Measurements from ENCODE around the gene CELF4. TPM values are rescaled to one million over a fixed set of nuclear protein-coding genes. Genes with fewer than 3 reads are reported as not detected.

CELF4 gene
- total RNA-seq, 4 donors from 2014 or later: 0.32 to 0.81 (median 0.77) TPM

DNA sequence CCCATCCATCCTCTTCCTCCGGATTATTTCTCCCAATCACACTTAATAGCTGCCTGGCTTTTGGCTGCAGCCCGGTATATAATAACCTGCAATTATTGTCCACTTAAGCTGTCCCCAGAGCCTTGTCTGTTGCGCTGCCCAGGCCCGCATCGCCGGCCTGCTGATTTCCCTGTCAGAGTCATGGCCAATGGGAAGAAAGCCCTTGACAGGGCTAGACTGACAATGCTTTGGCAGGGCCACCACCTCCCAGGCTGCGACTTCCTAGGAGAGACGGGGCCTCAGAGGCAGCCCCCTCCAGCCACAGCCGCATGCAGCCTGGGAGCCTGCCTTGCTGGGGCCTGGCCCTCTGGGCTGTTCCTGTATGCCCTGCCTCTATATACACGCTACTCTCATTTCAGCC lies 10.0 kb upstream of the CELF4 start:
- peaks cover 0 to 22% (median 9%) of the 10 kb centered on the region in 3 donors for H3K4me1 ChIP-seq
- H3K36me3 ChIP-seq: no peaks in the 10 kb centered on the region
- TF ChIP-seq POLR2A (IDR thresholded peaks at IDR 0.05) (no peak), POLR2AphosphoS5 (IDR thresholded peaks at IDR 0.05) (no peak), EP300 (IDR thresholded peaks at IDR 0.05) (no peak)
- TF ChIP-seq, protein P1, sequence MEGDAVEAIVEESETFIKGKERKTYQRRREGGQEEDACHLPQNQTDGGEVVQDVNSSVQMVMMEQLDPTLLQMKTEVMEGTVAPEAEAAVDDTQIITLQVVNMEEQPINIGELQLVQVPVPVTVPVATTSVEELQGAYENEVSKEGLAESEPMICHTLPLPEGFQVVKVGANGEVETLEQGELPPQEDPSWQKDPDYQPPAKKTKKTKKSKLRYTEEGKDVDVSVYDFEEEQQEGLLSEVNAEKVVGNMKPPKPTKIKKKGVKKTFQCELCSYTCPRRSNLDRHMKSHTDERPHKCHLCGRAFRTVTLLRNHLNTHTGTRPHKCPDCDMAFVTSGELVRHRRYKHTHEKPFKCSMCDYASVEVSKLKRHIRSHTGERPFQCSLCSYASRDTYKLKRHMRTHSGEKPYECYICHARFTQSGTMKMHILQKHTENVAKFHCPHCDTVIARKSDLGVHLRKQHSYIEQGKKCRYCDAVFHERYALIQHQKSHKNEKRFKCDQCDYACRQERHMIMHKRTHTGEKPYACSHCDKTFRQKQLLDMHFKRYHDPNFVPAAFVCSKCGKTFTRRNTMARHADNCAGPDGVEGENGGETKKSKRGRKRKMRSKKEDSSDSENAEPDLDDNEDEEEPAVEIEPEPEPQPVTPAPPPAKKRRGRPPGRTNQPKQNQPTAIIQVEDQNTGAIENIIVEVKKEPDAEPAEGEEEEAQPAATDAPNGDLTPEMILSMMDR (IDR thresholded peaks at IDR 0.05): no peak
- no peaks in the 10 kb centered on the region for H3K9me3 ChIP-seq
- ATAC-seq: no peak
- H3K27ac ChIP-seq: no peak overlapping the region
- no peak overlapping the region for H3K4me3 ChIP-seq
- peaks cover 91% of the 10 kb centered on the region for H3K27me3 ChIP-seq
- 85% methylated on average over 5 of the region's 10 CpGs; no CpG with 5 or more reads in 1 of the 2 donors for WGBS, 2 donors (ENCODE audit: low coverage in 1 of 2)

DNA sequence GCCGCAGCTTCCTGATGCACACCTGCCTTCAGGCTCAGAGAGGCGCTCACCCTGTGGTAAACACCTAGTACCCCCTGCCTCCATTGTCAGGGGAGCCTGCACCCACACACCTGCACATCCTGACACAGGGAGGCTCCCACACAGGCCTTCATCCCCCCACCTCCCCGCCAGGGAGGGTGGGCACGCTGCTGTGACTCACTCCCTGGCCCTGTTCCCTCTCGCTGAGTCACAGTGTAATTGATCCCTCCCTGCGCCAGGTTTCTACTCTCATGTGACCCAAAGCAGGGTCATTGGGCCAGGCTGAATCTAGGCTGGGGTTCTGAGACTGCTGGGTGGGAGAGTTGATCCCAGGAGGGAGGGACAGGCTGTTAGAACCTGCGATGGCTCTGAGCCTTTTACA lies 8.5 kb upstream of the CELF4 start:
- Histone ChIP-seq H3K9me3 (no peaks in the 10 kb centered on the region), H3K27me3 (peaks cover 94% of the 10 kb centered on the region), H3K4me1 (peaks cover 0 to 18% (median 9%) of the 10 kb centered on the region in 3 donors), H3K36me3 (no peaks in the 10 kb centered on the region), H3K27ac (no peak overlapping the region), H3K4me3 (no peak overlapping the region)
- no peak for ATAC-seq
- WGBS, 2 donors (ENCODE audit: low coverage in 1 of 2): 46 to 70% methylated on average over 4 to 5 of the region's 7 CpGs
- no peak for TF ChIP-seq POLR2A (IDR thresholded peaks at IDR 0.05)
- no peak for TF ChIP-seq EP300 (IDR thresholded peaks at IDR 0.05)
- TF ChIP-seq, protein P1 (IDR thresholded peaks at IDR 0.05): no peak
- TF ChIP-seq POLR2AphosphoS5 (IDR thresholded peaks at IDR 0.05): no peak

DNA sequence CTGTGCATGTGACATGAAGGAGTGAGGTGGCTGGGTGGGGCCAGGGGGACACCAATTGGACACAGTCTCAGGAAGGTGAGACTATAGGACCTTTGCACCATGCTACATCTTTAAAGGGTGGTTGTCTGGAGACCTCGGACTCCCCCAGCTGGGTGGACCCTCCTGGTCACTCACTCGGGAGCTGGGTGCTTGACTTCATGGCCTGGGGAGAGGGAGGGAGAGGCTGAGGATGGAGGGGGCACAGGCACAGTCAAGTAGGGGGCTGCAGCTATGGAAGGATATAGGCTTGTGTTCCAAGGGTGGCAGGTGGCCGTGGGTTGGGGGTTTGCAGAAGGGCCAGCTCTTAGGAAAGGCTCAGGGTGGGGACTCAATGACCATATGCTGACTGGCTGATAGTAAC lies 7.1 kb upstream of the CELF4 start:
- H3K4me1 ChIP-seq: peaks cover 0 to 10% (median 3%) of the 10 kb centered on the region in 3 donors
- H3K36me3 ChIP-seq: no peaks in the 10 kb centered on the region
- 75 to 79% methylated on average over 2 to 3 of the region's 3 CpGs for WGBS, 2 donors (ENCODE audit: low coverage in 1 of 2)
- H3K9me3 ChIP-seq: no peaks in the 10 kb centered on the region
- ATAC-seq: no peak
- no peak overlapping the region for H3K4me3 ChIP-seq
- TF ChIP-seq POLR2AphosphoS5 (IDR thresholded peaks at IDR 0.05) (no peak), EP300 (IDR thresholded peaks at IDR 0.05) (no peak), POLR2A (IDR thresholded peaks at IDR 0.05) (no peak)
- TF ChIP-seq, protein P1 (IDR thresholded peaks at IDR 0.05): no peak
- no peak overlapping the region for H3K27ac ChIP-seq
- H3K27me3 ChIP-seq: peaks cover 97% of the 10 kb centered on the region

DNA sequence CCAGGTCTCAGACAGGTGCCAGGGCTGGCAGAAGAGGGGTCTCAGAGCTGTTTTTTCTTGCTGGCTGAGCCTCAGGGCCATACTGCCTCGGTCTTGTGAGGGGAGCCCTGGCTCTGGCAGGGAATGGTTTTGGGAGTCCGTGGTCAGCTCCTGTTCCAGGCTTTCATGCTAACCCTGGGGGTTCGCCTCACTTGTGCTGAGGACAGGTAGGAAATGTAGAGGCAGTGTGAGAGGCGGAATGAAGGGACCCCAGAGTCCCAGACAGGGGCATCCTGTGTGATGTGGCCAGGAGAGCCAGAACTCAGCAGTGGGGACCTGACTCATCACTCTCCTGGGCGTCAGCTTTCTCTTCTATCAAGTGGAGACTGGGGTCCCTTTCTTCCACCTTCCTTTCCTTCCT lies 5.7 kb upstream of the CELF4 start:
- Histone ChIP-seq H3K27ac (no peak overlapping the region), H3K4me1 (peaks cover 0 to 18% (median 9%) of the 10 kb centered on the region in 3 donors), H3K27me3 (peaks cover 97% of the 10 kb centered on the region), H3K9me3 (no peaks in the 10 kb centered on the region), H3K4me3 (no peak overlapping the region), H3K36me3 (no peaks in the 10 kb centered on the region)
- no peak for ATAC-seq
- TF ChIP-seq POLR2AphosphoS5 (IDR thresholded peaks at IDR 0.05): no peak
- no peak for TF ChIP-seq POLR2A (IDR thresholded peaks at IDR 0.05)
- no peak for TF ChIP-seq EP300 (IDR thresholded peaks at IDR 0.05)
- TF ChIP-seq, protein P1 (IDR thresholded peaks at IDR 0.05): no peak
- no CpG with 5 or more reads among the region's 5 CpGs for WGBS, 2 donors (ENCODE audit: low coverage in 1 of 2)

DNA sequence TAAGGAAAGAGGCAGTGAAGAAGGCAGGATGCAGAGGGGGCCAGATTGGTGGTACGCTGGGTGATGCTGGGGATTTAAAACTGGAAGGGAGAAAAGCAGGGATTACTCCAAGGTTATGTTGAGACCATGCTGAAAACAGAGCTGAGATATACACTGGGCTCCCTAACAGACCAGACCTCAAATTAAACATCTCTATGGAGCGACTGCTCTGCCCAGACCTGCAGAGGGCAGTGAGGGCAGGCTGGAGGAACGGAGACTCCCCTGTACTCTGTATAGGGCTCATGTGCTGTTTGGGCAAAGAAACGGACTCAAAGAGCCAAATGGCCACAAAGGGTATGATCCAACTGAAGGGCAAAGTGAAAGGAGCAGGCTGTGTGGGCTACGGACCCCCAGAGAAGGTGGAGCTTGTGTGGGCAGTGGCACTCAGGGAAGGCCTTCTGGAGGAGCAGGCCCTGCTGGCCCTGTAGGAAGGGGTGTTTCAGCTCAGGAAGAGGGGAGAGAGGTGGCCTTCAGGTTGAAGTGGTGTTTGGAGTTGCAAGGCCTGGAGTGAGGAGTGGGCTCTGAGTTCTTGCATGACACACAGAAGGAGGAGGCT lies 4.8 kb upstream of the CELF4 start:
- Histone ChIP-seq H3K4me3 (no peak overlapping the region), H3K4me1 (peaks cover 0 to 24% (median 9%) of the 10 kb centered on the region in 3 donors), H3K27me3 (peaks cover 91% of the 10 kb centered on the region), H3K36me3 (no peaks in the 10 kb centered on the region), H3K27ac (no peak overlapping the region), H3K9me3 (no peaks in the 10 kb centered on the region)
- TF ChIP-seq EP300 (IDR thresholded peaks at IDR 0.05) (no peak), POLR2AphosphoS5 (IDR thresholded peaks at IDR 0.05) (no peak), POLR2A (IDR thresholded peaks at IDR 0.05) (no peak)
- TF ChIP-seq, protein P1 (IDR thresholded peaks at IDR 0.05): no peak
- WGBS, 2 donors (ENCODE audit: low coverage in 1 of 2): 54 to 57% methylated on average over 3 to 4 of the region's 5 CpGs
- ATAC-seq: no peak
